KOPT-K1 (cell line): Measurements from ENCODE around the gene NRXN3.

Experiments used
- H3K27ac ChIP-seq: fragments of 200-600 bp; sonication (generic); 2 replicates; pipeline ENCODE4 v1.5.1; 2016; ENCODE audit warnings: antibody characterized with exemption, mild to moderate bottlenecking, low read depth, low read length; ENCODE audit not compliant: poor library complexity, severe bottlenecking
- H3K36me3 ChIP-seq: fragments of 200-600 bp; sonication (generic); 2 replicates; pipeline ENCODE4 v1.5.1; 2017; ENCODE audit warnings: antibody characterized with exemption, mild to moderate bottlenecking, low read length, moderate library complexity; ENCODE audit not compliant: insufficient read depth
- H3K9me3 ChIP-seq: fragments of 200-600 bp; sonication (generic); 2 replicates; pipeline ENCODE4 v1.5.1; 2017; ENCODE audit warnings: antibody characterized with exemption, low read length, mild to moderate bottlenecking; ENCODE audit not compliant: insufficient read depth, poor library complexity, severe bottlenecking

Gene NRXN3

DNA sequence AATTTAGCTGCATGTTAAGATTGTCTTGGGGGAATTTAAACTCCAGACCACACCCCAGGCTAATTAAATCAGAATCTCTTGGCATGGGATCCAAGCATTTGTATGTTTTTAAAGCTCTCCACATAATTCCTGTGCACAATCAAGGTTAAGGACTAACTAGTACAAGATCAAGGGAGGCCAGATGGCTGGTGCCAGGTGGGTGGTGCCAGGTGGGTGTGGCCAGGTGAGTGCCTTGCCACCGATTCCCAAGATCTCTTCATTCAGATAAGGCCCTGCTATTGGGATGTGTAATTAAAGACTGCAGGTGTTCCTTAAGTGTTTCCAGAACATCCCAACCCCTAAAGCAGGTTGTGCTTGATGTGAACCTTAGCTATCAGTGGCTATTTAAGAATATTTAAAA, 75.1 kb downstream of the NRXN3 start:
- no peak overlapping the region for H3K27ac ChIP-seq
- H3K36me3 ChIP-seq: no peaks in the 10 kb centered on the region
- H3K9me3 ChIP-seq: no peaks in the 10 kb centered on the region

DNA sequence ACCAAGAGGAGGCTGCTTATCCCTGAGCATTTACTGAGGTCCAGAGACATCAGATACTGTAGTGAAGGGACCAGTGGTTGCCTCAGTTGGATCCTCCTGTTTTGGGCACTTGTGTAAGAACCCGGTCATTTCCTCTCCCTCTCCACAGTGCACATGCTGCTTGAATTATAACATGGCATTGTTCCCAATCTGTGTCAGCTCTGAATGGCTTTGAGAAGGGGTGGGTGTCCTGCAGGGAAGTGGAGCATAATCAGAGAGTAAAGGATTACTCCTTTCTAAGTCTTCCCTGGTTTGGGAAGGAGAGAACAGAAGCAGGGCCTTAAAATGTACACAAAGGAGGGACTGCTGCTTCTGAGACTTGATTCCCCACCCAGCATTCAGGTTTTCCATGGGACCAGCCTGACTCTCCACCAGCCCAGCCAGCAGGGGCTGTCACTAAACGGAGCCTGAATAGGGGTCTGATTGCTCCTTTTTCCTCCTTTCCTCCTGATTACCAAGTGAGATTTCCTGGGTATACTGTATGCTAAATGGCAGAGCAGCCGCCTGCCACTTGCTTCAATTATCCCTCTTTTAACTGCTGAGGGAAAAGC, 78.4 kb downstream of the NRXN3 start:
- Histone ChIP-seq H3K27ac (no peak overlapping the region), H3K36me3 (no peaks in the 10 kb centered on the region), H3K9me3 (no peaks in the 10 kb centered on the region)

DNA sequence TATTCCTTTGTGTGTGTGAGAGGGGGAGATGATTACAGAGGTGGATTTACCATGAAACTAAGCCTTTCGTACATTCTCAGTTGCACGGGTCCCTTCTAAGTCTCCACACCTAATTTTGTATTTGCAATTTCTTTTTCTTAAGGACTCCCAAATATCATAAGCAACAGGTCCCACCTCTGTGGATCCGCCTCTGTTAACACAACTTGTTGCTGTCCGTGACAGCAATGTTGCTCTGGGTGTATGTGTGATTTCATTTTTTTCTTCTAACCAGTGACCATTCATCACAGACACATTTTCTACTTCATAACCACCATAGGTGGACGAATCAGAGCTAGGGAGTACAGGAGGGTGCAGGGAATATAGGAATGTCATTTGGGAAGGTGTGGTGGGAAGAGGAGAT, 81.1 kb downstream of the NRXN3 start:
- no peaks in the 10 kb centered on the region for H3K36me3 ChIP-seq

DNA sequence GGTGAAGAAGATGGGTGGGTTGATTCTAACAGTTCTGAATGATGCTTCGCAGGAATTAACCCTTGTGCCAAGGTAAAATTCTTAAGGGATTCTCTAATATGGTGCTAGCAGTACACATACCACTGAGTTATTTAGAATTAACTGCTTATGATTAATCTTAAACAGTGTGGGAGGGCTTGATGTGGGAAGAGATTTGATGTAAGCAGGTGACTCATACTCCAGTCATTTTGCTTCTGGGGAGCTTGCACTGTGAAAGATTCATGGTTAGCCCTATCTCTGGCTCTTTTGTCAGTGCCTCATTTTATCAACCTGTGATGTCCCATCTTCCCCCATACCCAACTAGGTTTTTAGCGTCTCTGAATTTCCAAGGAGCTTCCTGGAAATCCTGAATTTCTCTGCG, 83.8 kb downstream of the NRXN3 start:
- Histone ChIP-seq H3K36me3 (no peaks in the 10 kb centered on the region), H3K9me3 (no peaks in the 10 kb centered on the region), H3K27ac (no peak overlapping the region)

More for the DNA sequence above, 81.1 kb downstream of the NRXN3 start:
- H3K9me3 ChIP-seq: no peaks in the 10 kb centered on the region
- H3K27ac ChIP-seq: no peak overlapping the region

DNA sequence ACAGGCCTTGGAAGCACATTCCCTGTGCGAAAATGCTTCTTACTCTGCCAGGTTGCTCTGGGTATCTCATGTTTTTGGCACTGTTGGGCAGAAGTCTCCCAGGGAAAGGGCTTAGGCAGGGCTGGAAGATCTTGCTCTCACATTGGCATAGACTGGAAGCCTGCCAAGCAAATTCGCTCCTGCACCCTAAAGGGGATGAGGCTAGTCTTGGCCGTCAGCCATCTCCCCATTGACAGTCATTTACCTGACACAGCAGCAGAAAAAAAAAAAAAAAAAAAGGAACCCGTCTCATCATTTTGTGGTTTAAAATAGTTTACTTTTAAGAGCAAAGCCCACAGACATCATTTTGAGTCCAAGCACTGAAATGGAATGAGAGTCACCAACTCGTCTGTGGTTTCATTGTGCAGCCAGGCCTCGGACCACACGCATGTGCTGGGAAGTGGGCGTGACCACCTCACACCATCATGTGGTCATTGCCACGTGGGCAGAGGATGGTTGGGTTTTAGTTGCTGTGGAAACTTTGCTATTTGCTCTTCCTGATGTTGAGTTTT, 84.8 kb downstream of the NRXN3 start:
- no peaks in the 10 kb centered on the region for H3K9me3 ChIP-seq
- H3K36me3 ChIP-seq: no peaks in the 10 kb centered on the region
- no peak overlapping the region for H3K27ac ChIP-seq

DNA sequence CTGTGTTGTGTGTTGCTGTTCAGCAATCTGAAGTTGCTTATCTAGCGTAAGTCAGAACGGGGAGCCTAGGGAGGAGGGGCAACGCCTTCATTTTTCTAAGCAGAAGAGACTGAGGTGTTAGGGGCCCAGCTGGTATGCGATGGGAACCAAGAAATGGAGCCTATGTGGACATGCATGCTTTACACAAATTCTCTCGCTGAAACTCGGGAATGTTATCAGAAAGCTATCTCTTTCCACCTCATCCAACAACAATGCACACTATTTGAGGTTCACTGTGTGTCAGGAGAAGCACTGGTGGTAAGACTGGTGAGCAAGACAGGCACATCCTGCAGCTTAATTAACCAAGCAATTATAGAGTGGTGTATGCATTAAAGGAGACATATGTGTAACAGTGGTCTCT, 89.7 kb downstream of the NRXN3 start:
- Histone ChIP-seq H3K27ac (no peak overlapping the region), H3K9me3 (peaks cover 3% of the 10 kb centered on the region), H3K36me3 (no peaks in the 10 kb centered on the region)

DNA sequence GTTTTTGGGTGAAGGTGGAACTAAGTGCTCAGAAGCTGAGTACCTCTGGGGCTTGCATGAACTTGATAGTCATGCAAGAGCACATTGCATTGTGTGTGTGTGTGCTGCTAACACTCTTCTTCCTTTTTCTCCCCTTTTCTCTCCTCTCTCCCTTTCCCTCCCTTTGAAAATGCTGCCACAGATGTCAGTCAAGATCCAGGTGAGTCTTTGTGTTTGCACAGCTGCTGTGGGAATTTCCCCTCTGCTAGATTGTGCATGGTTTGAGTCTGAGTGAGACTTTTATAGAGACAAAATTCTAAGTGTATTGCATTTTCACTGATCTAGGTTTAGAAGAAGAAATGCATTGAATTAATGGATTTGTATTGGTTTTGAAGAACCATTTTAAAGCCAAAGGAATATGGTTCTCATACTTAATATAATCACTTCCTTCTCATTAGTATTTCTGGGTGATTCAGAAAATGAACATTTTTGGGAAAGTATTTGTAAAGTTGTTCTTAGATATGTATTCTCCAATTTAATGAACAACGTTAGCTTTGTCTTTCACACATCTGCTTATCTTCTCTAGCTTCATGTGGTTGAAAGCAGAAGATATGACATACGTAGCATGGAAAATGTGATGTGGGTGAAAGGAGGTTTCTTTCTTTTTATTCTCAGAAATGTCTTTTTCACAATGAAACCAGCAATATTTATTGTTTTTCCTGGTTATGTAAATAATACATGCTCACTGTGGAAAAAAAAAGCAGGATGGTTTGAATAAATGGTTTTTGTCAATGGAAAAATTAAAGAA, 108.5 kb downstream of the NRXN3 start:
- no peaks in the 10 kb centered on the region for H3K9me3 ChIP-seq
- no peak overlapping the region for H3K27ac ChIP-seq
- H3K36me3 ChIP-seq: no peaks in the 10 kb centered on the region

DNA sequence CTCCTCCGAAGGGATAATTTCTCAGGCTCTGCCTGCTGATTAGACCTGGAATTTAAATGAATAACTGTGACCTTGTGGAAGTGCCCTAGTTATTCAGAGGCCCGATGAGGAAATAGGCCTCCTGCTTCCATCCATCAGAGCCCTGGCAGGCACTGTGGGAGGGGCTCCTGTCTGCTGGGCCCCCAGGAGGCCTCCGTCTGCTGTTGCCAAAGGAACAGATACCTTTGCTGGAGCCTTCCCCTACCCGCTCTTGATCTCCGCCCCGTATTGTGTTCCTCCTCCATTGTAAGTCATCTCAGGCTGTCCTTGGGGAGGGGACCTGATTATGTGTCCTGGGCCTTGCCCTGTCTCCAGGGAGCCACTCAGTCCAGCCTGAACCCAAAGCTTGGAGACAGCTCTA, 112.3 kb downstream of the NRXN3 start:
- no peak overlapping the region for H3K27ac ChIP-seq
- H3K36me3 ChIP-seq: no peaks in the 10 kb centered on the region
- H3K9me3 ChIP-seq: no peaks in the 10 kb centered on the region

DNA sequence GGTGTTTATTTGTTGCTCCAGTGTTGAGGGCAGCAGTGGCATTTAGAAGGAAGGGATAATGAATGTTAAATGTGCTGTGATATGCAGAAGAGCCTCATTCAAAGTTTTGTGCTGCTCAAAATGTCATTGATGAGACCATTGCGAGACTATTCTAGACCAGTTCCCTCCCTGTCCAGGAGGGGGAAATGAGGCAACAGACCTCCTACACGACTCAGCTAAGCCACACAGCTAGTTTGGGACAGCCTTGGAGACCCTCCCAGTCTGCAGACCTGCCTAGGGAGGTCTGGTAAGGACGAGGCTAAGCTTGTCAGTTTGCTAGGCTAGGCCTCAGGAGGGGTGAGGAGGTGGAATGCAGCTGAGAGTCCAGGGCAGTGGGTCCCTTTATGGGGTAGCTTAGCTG, 116.0 kb downstream of the NRXN3 start:
- Histone ChIP-seq H3K36me3 (no peaks in the 10 kb centered on the region), H3K9me3 (peaks cover 3% of the 10 kb centered on the region), H3K27ac (no peak overlapping the region)

DNA sequence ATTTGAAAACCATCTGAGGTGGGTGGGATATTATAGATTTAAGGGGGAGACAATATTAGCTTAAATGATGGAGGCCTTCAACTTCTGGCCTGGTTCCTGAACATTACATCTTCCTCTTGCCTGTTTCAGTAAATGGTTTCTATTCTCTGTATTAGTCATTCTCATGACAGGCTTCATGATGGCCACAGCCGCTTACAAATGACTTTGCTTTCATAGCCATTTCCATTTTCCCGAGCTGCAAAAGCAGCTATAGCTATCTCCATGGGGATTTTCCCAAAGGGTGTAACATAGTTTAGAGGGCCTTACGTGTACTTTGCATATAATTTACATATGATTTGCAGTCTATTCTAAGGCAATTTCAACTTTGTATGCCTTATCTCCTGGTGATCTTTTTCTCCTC, 121.8 kb downstream of the NRXN3 start:
- H3K27ac ChIP-seq: no peak overlapping the region
- H3K9me3 ChIP-seq: peaks cover 3% of the 10 kb centered on the region
- H3K36me3 ChIP-seq: no peaks in the 10 kb centered on the region

DNA sequence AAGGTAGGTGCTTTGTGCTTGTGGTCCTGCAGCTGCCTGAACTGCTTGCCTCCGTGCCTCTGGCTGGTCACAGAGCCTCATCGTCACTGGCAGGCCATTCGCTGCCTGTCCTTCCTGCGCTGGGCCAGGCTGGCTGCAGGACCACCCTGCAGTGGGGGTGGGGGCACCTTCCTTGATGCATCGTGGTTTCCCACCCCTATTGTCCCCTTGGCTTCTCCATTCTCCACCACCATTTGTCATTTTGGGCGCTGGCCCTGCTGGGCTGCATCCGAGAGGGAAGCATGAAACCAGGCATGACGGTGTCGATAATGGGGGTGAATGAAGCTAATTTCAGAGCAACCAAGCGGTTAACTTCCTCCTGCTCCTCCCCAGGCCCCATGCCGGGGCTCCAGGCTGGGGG, 127.7 kb downstream of the NRXN3 start:
- Histone ChIP-seq H3K27ac (no peak overlapping the region), H3K36me3 (no peaks in the 10 kb centered on the region), H3K9me3 (no peaks in the 10 kb centered on the region)

DNA sequence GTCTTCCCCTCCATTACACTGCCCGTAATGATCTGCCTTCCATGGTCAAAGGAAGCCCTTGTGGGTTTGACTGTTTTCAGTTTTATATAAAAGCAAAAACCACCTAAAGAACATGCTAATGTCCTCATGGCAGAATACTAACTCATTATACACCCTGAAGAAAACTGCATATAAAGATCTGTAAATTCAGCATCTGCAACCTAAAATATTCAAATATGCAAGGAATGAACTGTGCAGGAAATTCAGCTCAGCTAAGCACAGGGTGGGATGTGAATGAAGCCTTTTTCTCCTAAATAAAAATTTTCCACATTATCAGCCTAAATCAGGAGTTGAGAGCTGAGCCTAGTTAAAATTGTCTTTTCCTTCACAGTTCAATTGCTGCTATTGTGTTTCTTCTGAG, 128.1 kb downstream of the NRXN3 start:
- Histone ChIP-seq H3K27ac (no peak overlapping the region), H3K9me3 (no peaks in the 10 kb centered on the region), H3K36me3 (no peaks in the 10 kb centered on the region)

DNA sequence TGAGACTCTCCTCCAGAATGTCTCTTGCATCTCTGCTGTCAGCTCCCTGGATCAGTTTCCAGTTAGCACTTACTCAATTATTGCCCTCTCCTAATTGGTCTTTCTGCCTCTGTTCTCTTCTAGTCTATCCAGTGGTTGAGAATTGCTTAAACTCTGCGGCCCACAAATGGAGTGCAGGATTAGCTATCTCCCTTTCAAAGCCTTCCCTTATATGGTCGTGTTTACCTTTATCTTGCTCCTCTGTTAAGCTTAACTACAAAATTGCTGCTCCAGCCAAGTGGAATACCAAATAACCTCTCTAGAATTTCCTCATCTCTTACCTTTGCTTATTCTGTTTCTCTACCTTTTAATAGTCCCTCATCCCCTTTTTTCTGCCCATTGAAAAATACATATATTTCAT, 132.7 kb downstream of the NRXN3 start:
- no peaks in the 10 kb centered on the region for H3K36me3 ChIP-seq
- no peak overlapping the region for H3K27ac ChIP-seq
- no peaks in the 10 kb centered on the region for H3K9me3 ChIP-seq

DNA sequence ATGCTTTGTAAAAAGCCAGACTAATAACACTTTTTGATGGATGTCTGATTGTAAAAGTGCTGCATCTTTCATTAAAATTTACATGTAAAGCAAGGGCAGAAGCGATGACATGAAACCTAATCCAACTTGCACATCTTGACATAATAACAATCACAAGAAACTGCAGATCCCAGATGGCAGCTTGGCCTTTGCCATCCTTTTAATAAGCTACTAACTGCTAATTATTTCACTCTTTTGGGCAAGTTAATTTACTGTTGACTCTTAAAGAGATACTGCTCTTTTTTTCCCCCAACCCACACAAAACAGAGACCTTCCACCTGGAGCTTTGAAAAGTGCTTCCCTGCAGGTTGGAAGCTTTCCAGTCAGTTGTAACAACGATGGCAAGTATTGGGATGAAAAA, 137.5 kb downstream of the NRXN3 start:
- Histone ChIP-seq H3K27ac (no peak overlapping the region), H3K9me3 (no peaks in the 10 kb centered on the region), H3K36me3 (no peaks in the 10 kb centered on the region)

DNA sequence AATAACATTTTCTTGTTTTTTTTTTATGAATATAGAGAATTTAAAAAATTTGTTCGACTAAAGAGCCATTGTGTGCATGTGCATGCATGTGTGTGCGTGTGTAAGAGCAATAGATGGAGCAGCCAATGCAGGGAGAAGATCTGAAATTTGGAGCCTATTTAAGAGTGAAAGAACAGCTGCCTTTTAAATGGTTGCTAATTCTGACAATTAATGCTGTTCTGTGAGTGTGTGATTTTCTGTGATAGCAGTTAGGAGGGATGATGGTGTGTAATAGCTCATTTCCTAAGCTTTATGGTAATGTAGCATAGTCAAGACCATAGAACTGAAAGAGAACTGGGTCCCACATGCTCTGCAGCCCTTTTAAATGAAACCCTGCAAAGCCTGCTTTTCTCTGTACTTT, 137.9 kb downstream of the NRXN3 start:
- Histone ChIP-seq H3K27ac (no peak overlapping the region), H3K9me3 (no peaks in the 10 kb centered on the region), H3K36me3 (no peaks in the 10 kb centered on the region)

DNA sequence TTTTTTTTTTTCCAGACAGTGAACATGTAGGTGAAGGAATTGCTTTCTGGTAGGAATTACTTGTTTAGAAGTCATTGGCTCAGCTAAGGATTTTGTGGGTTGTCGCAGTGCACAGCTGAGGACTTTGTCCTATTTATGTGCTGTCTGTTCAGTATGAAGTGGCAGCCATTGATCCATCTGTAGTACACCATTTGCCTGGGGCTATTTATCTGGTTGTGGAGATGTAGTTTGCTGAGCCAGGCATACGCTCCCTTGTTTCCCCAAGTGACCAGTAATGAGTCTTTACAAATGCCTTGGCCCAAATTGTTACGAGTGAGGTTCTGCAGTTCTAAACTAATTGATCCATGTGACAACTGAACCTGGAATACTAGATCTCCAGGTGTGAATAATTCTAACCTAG, 140.1 kb downstream of the NRXN3 start:
- H3K36me3 ChIP-seq: no peaks in the 10 kb centered on the region
- H3K27ac ChIP-seq: no peak overlapping the region
- no peaks in the 10 kb centered on the region for H3K9me3 ChIP-seq
